T-helper 17 cell (primary cell): ENCODE measurements around the gene BRD7. TPM values are rescaled to one million over a fixed set of nuclear protein-coding genes. Genes with fewer than 3 reads are reported as not detected.
"Not testable (repeated sequence)": the region's sequence is repeated elsewhere in the genome, so short reads cannot be mapped to it uniquely, and the experiment has no call there.

Experiments used
- ATAC-seq: fragments of 150-1000 bp; cut with Tn5 transposase; 2 replicates; pipeline ENCODE4 v1.10.0; 2021; ENCODE audit warnings: mild to moderate bottlenecking, moderate library complexity
- DNase-seq, 3 donors: peaks; one replicate each; pipeline versions ENCODE4 v3.0.0 to v3.0.0-alpha.2; 2020 to 2021
- H3K9me3 ChIP-seq: one replicate; pipeline ENCODE4 v1.7.0; 2013; ENCODE audit warnings: low read length, mild to moderate bottlenecking; ENCODE audit not compliant: control insufficient read depth, poor library complexity, severe bottlenecking
- H3K27ac Mint-ChIP-seq: one replicate; pipeline ENCODE4 v1.8.0; 2022; ENCODE audit warnings: mild to moderate bottlenecking, moderate library complexity, mixed read lengths
- H3K27me3 Mint-ChIP-seq: one replicate; pipeline ENCODE4 v1.8.0; 2022; ENCODE audit warnings: mixed read lengths
- H3K36me3 Mint-ChIP-seq: one replicate; pipeline ENCODE4 v1.8.0; 2022; ENCODE audit warnings: low read depth, mixed read lengths
- H3K4me1 Mint-ChIP-seq: one replicate; pipeline ENCODE4 v1.8.0; 2022; ENCODE audit warnings: mild to moderate bottlenecking, mixed read lengths
- H3K4me3 Mint-ChIP-seq: one replicate; pipeline ENCODE4 v1.8.0; 2022; ENCODE audit warnings: mild to moderate bottlenecking, moderate library complexity, mixed read lengths
- total RNA-seq, 4 donors: library from RNA in 2 of 4; stranded (reverse) in 2 of 4; gene quantifications; one replicate each; pipeline ENCODE4 v1.2.3 and lab custom pipeline; 2022 to 2026

BRD7 gene
- total RNA-seq, 2 donors from 2014 or later = 74.2 to 83.4 TPM

DNA sequence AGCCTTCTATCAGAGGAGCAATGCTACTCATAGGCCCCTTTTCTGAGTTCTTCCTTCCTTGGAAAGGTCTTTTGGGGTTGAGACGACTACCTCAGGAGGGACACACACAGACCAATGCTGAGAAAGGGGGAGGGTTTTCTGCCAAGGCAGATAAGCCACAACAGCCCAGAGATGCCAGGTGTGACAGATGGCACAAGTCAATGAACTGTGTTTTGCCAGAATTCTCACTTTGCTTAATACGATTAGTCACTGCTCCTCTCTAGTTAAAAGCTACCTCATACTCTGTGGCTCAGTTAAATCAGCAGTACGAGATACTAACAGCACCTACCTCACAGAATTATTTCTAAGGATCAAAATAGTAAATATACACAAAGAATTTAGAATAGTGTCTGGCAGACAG is 8.0 kb downstream of the BRD7 start:
- peaks cover 48% of the 10 kb centered on the region for H3K4me1 Mint-ChIP-seq
- H3K27ac Mint-ChIP-seq = peak overlapping the region; percentile 32
- no peaks in the 10 kb centered on the region for H3K9me3 ChIP-seq
- ATAC-seq (no peak), DNase-seq (no peak)
- no peak overlapping the region for H3K4me3 Mint-ChIP-seq
- peaks cover 12% of the 10 kb centered on the region for H3K36me3 Mint-ChIP-seq
- H3K27me3 Mint-ChIP-seq = no peaks in the 10 kb centered on the region

DNA sequence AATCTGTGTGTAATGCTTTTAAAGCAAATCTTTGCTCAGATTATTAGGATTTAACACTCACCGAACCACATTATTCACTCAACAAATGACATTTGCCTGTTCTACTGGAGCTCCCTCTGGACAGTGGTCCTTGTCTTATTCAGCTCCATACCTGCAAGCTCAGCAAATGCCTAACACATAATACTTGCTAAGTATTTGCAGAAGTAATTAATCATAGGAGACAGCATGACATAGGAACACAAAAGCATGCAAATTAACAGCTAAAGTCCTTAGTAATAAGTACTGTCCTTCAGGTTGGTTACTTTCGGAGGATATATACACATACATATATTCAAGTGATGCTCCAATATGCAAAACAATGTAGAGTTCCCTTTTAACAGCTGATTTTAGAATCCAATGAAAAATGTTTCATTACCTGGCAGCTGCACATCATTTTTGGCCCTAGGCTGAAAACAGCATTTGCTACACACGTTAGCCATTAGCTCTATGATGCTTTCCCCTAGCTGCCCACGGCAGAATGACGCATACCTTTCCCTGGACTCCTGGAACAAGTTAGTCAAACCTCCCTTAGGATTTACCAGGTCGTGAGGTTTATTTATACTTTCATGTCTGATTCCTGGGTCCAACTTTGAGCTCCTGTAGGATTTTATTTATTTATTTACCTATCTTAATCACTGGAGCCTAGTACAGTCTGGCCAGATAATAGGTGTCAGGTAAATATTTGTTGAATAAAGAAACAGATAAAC is 8.6 kb downstream of the BRD7 start:
- H3K4me1 Mint-ChIP-seq = peaks cover 43% of the 10 kb centered on the region
- ATAC-seq = no peak
- H3K36me3 Mint-ChIP-seq = peaks cover 10% of the 10 kb centered on the region
- H3K27ac Mint-ChIP-seq = peak overlapping the region; percentile 84
- no peak for DNase-seq
- no peaks in the 10 kb centered on the region for H3K9me3 ChIP-seq
- no peak overlapping the region for H3K4me3 Mint-ChIP-seq
- H3K27me3 Mint-ChIP-seq = no peaks in the 10 kb centered on the region

DNA sequence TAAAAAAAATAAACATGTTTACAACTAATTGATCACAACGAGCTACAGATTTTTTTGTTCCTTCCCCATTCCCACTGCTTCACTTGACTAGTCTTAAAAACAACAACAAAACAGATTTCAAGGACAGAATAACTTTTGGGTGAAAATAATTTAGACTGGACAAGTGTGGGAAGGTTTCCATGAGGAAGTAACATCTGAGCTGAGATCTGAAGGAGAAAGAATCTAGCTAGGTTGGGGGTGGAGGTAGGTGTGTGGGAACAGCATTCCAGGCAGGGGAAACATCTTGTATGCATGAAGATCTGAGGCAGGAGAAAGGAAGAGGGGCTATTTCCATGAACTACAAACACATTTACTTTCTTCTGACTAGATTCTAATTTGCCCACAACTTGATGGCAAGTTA is 9.2 kb downstream of the BRD7 start:
- H3K9me3 ChIP-seq = no peaks in the 10 kb centered on the region
- H3K27ac Mint-ChIP-seq = peak overlapping the region; percentile 84
- H3K4me1 Mint-ChIP-seq = peaks cover 43% of the 10 kb centered on the region
- DNase-seq (no peak), ATAC-seq (no peak)
- peaks cover 10% of the 10 kb centered on the region for H3K36me3 Mint-ChIP-seq
- H3K4me3 Mint-ChIP-seq = no peak overlapping the region
- H3K27me3 Mint-ChIP-seq = no peaks in the 10 kb centered on the region

DNA sequence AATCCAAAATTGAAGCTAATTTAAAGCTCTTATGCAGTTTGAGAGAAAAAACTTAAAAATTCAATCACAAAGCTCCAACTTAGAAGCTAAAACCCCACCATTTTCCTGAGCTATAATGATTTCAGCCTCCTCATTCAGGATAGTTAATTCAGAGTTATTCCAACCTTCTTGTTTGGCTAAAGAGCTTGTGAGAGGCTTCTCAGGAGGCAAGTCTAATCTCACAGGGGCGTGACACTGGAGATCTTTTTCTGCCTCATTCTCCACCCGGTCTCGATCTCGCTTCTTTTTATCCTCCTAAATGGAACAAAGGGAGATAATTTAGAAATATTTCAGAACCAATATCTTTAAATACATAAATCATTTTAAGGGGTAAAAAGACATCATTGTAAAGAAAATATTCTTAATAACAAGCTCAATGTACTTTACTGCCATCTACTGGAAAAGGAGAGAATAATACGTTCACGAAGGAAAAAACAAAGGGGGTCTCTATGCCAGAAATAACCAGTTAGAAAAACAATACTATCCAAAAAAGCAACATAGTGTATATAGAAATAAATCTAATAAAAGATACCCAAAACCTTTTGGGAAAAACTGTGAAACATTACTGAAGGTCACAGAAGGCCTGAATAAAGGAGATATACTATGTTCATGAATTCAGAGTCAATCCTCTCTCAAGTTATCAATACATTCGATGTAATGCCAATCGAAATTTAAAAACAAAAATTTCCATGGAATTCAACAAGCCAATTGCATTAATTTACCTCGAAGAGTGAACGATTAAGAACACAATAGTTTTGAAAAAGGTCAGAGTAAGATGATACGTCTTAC is 13.9 kb downstream of the BRD7 start:
- Mint-ChIP-seq H3K27ac (peak overlapping the region; percentile 94), H3K4me1 (peaks cover 22% of the 10 kb centered on the region), H3K27me3 (no peaks in the 10 kb centered on the region), H3K36me3 (peaks cover 8% of the 10 kb centered on the region), H3K4me3 (no peak overlapping the region)
- no peaks in the 10 kb centered on the region for H3K9me3 ChIP-seq
- DNase-seq = no peak
- peak; percentile 51 for ATAC-seq

DNA sequence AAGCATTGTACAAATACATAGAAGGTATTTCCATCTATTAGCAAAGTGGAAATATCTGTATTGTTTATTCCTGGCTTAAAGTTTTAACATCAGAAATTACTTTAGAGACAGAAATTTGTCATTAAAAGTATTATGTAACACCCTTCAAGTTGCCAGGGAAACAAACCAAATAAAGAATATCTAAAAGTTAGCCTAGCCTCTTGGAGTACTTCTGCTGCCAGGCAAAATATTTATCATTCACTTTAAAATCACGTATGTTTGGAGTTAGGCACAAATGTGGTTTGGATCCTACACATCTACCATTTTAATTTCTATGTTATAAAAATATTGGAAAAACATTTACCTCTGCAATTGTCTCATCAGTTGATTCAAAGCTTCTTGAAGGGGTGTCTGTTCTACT is 14.7 kb downstream of the BRD7 start:
- H3K27ac Mint-ChIP-seq = peak overlapping the region; percentile 94
- no peak overlapping the region for H3K4me3 Mint-ChIP-seq
- peaks cover 15% of the 10 kb centered on the region for H3K4me1 Mint-ChIP-seq
- no peaks in the 10 kb centered on the region for H3K9me3 ChIP-seq
- ATAC-seq = no peak
- no peaks in the 10 kb centered on the region for H3K27me3 Mint-ChIP-seq
- H3K36me3 Mint-ChIP-seq = peaks cover 8% of the 10 kb centered on the region
- DNase-seq = no peak

DNA sequence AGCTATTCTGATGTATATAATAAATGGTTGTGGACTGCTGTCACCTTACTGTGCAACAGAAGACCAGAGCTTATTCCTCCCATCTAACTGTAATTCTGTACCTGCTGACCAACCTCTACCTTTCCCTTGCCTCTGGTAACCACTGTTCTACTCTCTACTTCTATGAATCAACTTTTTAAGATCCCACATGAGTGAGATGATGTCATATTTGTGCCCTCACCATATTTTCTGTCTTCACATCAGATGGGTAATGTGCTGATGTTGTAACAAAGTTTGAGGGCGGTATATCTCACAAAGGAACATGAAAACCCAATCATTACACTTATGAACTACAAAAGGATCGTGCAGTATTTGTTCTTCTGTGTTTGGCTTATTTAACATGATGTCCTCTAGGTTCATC is 16.8 kb downstream of the BRD7 start:
- Mint-ChIP-seq H3K4me1 (peaks cover 15% of the 10 kb centered on the region), H3K4me3 (no peak overlapping the region), H3K27ac (peak overlapping the region; percentile 77), H3K36me3 (peaks cover 12% of the 10 kb centered on the region), H3K27me3 (no peaks in the 10 kb centered on the region)
- DNase-seq (no peak), ATAC-seq (no peak)
- H3K9me3 ChIP-seq = no peaks in the 10 kb centered on the region

DNA sequence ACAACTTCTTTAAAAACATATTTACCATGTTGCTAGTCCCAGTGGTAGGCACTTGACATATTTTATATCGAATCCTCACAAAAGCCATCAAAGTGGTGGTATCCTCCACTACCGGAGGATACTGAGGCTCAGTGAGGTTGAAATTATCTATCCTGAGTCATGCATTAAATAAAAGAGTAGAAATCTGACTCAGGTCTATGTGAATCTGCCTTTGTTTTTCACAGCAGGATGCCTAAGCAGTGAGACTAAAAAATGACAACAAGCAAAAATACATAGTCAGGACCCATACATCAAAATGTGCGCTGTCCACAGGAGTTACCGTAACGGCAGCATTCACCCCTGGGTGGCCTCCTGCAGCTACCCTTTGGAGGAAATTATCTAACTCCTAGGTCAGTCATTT is 17.7 kb downstream of the BRD7 start:
- H3K36me3 Mint-ChIP-seq = peaks cover 16% of the 10 kb centered on the region
- H3K27ac Mint-ChIP-seq = peak overlapping the region; percentile 80
- no peak for ATAC-seq

DNA sequence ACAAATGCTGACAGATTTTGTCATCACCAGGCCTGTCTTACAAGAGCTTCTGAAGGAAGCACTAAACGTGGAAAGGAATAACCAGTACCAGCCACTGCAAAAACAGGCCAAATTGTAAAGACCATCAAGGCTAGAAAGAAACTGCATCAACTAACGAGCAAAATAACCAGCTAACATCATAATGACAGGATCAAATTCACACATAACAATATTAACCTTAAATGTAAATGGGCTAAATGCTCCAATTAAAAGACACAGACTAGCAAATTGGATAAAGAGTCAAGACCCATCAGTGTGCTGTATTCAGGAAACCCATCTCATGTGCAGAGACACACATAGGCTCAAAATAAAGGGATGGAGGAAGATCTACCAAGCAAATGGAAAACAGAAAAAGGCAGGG is 23.6 kb downstream of the BRD7 start:
- not testable (repeated sequence) for DNase-seq, H3K9me3 ChIP-seq, H3K27me3 Mint-ChIP-seq, H3K4me3 Mint-ChIP-seq, ATAC-seq
- peaks cover 17% of the 10 kb centered on the region for H3K36me3 Mint-ChIP-seq
- peak overlapping the region; percentile 24 for H3K27ac Mint-ChIP-seq
- peaks cover 14% of the 10 kb centered on the region for H3K4me1 Mint-ChIP-seq

More for the DNA sequence above, 17.7 kb downstream of the BRD7 start:
- no peaks in the 10 kb centered on the region for H3K9me3 ChIP-seq
- Mint-ChIP-seq H3K4me1 (peaks cover 19% of the 10 kb centered on the region), H3K27me3 (no peaks in the 10 kb centered on the region), H3K4me3 (no peak overlapping the region)
- no peak for DNase-seq

DNA sequence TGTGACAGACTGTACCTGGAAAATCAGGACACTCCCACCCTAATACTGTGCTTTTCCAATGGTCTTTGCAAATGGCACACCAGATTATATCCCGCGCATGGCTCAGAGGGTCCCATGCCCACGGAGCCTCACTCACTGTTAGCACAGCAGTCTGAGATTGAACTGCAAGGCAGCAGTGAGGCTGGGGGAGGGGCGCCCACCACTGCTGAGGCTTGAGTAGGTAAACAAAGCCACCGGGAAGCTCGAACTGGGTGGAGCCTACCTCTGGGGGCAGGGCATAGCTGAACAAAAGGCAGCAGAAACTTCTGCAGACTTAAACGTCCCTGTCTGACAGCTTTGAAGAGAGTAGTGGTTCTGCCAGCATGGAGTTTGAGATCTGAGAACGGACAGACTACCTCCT is 25.2 kb downstream of the BRD7 start:
- peaks cover 14% of the 10 kb centered on the region for H3K36me3 Mint-ChIP-seq
- not testable (repeated sequence) for ATAC-seq, H3K4me3 Mint-ChIP-seq, H3K9me3 ChIP-seq, H3K27me3 Mint-ChIP-seq, DNase-seq
- H3K4me1 Mint-ChIP-seq = peaks cover 20% of the 10 kb centered on the region
- peak overlapping the region; percentile 97 for H3K27ac Mint-ChIP-seq

DNA sequence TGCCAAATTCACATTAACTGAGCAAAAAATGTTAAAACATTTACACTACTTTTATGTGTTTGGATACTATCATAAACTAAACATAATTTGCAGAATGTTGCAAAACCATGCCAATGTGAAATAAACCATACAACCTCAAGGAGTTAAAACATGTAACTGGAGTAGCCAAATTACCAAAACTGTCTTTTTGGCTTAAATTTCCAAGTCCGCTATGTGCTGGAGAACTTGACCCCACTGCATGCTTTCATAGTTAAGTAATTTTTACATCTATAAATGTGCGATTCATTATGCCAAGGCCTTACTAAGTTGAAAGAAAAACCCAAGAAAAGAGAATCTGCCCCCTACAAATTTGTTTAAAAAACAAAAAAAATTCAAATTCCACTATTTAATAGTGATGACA is 28.2 kb downstream of the BRD7 start:
- H3K27ac Mint-ChIP-seq = peak overlapping the region; percentile 97

DNA sequence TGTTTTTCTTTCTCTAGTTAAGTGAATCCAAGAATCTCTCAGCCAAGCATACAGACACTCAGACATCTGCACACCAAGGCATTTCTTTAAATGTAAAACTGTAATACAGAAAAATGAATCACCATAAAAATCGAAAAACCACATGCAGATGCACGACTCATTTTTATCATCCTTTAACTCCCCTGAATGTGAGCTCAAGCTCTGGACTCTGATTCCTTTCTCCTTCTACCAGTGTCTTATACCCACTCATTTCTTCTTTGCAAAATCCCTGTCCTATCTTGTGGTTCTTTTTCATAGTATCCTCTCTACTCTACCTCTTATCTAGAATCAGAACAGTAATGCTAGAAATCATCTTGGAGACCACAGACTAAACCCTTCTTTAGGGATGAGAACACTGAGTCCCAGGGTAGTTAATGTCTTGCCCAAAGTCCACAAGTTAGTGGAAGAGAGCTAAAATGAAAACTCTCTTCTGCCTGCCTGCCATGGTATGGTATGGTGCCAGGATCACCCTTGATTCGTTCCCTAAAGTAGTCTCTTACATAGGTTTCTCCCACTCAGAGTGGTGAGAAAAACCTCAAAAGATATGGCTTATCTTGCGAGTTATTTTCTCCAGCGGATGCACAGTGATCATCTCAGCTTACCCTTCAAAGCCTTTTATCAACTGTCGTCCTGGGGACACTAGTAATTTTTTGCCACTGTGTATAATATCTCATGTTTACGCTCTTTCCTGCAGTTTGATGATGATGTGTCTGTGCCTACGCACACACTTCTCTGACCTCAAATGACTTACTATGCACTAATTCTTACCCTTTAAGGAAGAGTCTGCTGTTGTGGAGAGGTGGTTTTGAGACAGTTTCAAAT is 30.2 kb downstream of the BRD7 start:
- Mint-ChIP-seq H3K4me3 (peak overlapping the region; percentile 92), H3K36me3 (peaks cover 2% of the 10 kb centered on the region), H3K4me1 (peaks cover 41% of the 10 kb centered on the region), H3K27me3 (no peaks in the 10 kb centered on the region), H3K27ac (peak overlapping the region; percentile 97)
- DNase-seq (peak in 1 of 3 donors; percentile 23), ATAC-seq (peak; percentile 82)
- no peaks in the 10 kb centered on the region for H3K9me3 ChIP-seq

More for the DNA sequence above, 28.2 kb downstream of the BRD7 start:
- ATAC-seq (no peak), DNase-seq (no peak)
- H3K36me3 Mint-ChIP-seq = peaks cover 5% of the 10 kb centered on the region
- H3K27me3 Mint-ChIP-seq = no peaks in the 10 kb centered on the region
- no peaks in the 10 kb centered on the region for H3K9me3 ChIP-seq
- no peak overlapping the region for H3K4me3 Mint-ChIP-seq
- H3K4me1 Mint-ChIP-seq = peaks cover 27% of the 10 kb centered on the region

DNA sequence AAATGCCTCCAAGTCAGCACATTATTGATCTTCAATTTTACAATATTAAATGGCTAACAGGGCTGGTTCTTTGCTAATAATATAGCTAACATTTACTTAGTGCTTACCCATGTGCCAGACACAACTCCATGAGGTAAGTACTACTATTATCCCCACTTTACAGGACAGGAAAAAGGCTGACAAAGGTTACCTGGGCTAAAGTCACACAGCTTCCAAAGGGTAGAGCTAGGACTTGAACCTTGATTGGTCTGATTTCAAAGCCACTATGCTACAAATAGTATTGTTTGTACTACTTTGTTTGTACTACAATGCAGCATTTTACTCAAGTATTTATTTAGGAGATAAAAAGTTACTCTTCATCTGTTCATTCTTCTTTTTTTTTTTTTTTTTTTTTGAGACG is 31.9 kb downstream of the BRD7 start:
- Mint-ChIP-seq H3K27ac (peak overlapping the region; percentile 97), H3K4me3 (peak overlapping the region; percentile 92), H3K4me1 (peaks cover 41% of the 10 kb centered on the region), H3K36me3 (peaks cover 8% of the 10 kb centered on the region), H3K27me3 (no peaks in the 10 kb centered on the region)
- ATAC-seq (no peak), DNase-seq (no peak)
- H3K9me3 ChIP-seq = no peaks in the 10 kb centered on the region
